PC-3 (cell line): ENCODE measurements around the gene PLEK2. TPM values are rescaled to one million over a fixed set of nuclear protein-coding genes. Genes with fewer than 3 reads are reported as not detected.

ENCODE experiments used
- ATAC-seq: fragments of 200-7000 bp; cut with Tn5 transposase; 2 replicates; pipeline ENCODE4 v1.9.1; 2020; ENCODE audit warnings: mild to moderate bottlenecking, moderate library complexity
- BruUV-seq: library from RNA; stranded (reverse); fragments of 400-500 nt; replicated peaks from 2 replicates; lab custom pipeline; 2021; lab: Mats Ljungman, UMichigan
- CTCF ChIA-PET: fragments of 300-600 bp; sonication (Branson Sonifier 250); formaldehyde crosslinking; loops from one replicate; lab custom pipeline; 2022; ENCODE audit warnings: antibody characterized with exemption; lab: Charles Lee
- POLR2A ChIA-PET: fragments of 300-600 bp; sonication (Branson Sonifier 250); formaldehyde crosslinking; loops from one replicate; lab custom pipeline; 2022; ENCODE audit warnings: antibody characterized with exemption; ENCODE audit not compliant: unreplicated experiment; lab: Charles Lee
- DNase-seq: peaks from one replicate; pipeline ENCODE4 v3.0.0-alpha.2; 2015
- H2AFZ ChIP-seq: fragments of 300-600 bp; sonication (generic); 2 replicates; pipeline ENCODE4 v1.6.0; 2016; ENCODE audit warnings: antibody characterized with exemption, low read length
- H3F3A ChIP-seq: fragments of 300-600 bp; sonication (generic); one replicate; pipeline ENCODE4 v1.6.0; 2017; ENCODE audit warnings: antibody characterized with exemption, low read length, control low read depth, mild to moderate bottlenecking; ENCODE audit not compliant: unreplicated experiment
- H3K27ac ChIP-seq: fragments of 300-600 bp; sonication (generic); 2 replicates; pipeline ENCODE4 v1.5.1; 2016; ENCODE audit warnings: mild to moderate bottlenecking, low read length
- H3K27me3 ChIP-seq: fragments of 300-600 bp; sonication (generic); 2 replicates; pipeline ENCODE4 v1.6.1; 2016; ENCODE audit warnings: low read length, mixed read lengths
- H3K36me3 ChIP-seq: fragments of 300-600 bp; sonication (generic); 2 replicates; pipeline ENCODE4 v1.6.1; 2016; ENCODE audit warnings: low read depth, mixed run types, low read length, mixed read lengths
- H3K4me1 ChIP-seq: fragments of 300-600 bp; sonication (generic); 2 replicates; pipeline ENCODE4 v1.5.1; 2016; ENCODE audit warnings: low read length; ENCODE audit not compliant: insufficient read depth
- H3K4me2 ChIP-seq: fragments of 300-600 bp; sonication (generic); 2 replicates; pipeline ENCODE4 v1.6.0; 2016; ENCODE audit warnings: low read length
- H3K4me3 ChIP-seq: fragments of 300-600 bp; sonication (generic); 2 replicates; pipeline ENCODE4 v1.5.1; 2016; ENCODE audit warnings: mild to moderate bottlenecking, low read length, mixed read lengths
- H3K79me2 ChIP-seq: fragments of 300-600 bp; sonication (generic); 2 replicates; pipeline ENCODE4 v1.6.1; 2017; ENCODE audit warnings: low read length, mixed read lengths
- H3K9ac ChIP-seq: fragments of 300-600 bp; sonication (generic); 2 replicates; pipeline ENCODE4 v1.6.0; 2016; ENCODE audit warnings: mild to moderate bottlenecking, low read length
- H3K9me2 ChIP-seq: fragments of 300-600 bp; sonication (generic); replicated peaks from 2 replicates; pipeline ENCODE4 v1.6.1; 2016; ENCODE audit warnings: mixed run types, low read length, mixed read lengths
- H3K9me3 ChIP-seq: fragments of 300-600 bp; sonication (generic); 2 replicates; pipeline ENCODE4 v1.6.1; 2016; ENCODE audit warnings: low read length, mixed read lengths
- H4K20me1 ChIP-seq: fragments of 300-600 bp; sonication (generic); 2 replicates; pipeline ENCODE4 v1.6.1; 2016; ENCODE audit warnings: low read length, mixed read lengths
- CTCF ChIP-seq: fragments of 300-600 bp; sonication (generic); conservative IDR thresholded peaks from 2 replicates; pipeline ENCODE4 v1.5.1; 2017; ENCODE audit warnings: antibody characterized with exemption, low read depth, mild to moderate bottlenecking, low read length
- EZH2 ChIP-seq: fragments of 300-600 bp; sonication (generic); IDR thresholded peaks from one replicate; pipeline ENCODE4 v1.6.1; 2017; ENCODE audit warnings: antibody characterized with exemption, mild to moderate bottlenecking, low read length; ENCODE audit not compliant: unreplicated experiment
- EZH2phosphoT487 ChIP-seq: fragments of 300-600 bp; sonication (generic); IDR thresholded peaks from 2 replicates; pipeline ENCODE4 v1.6.1; 2018; ENCODE audit warnings: mild to moderate bottlenecking, antibody characterized with exemption, low read length, borderline replicate concordance
- intact Hi-C: fragments of 100-400 bp; cut with micrococcal nuclease; formaldehyde crosslinking; loops from 2 replicates; pipeline ENCODE4 v1.9.0; 2023
- total RNA-seq: library from RNA; depleted of rRNA; stranded (reverse); fragments of >200 nt; gene quantifications from 2 replicates; pipeline ENCODE4 v1.2.3, GENCODE V29; 2014

The PLEK2 gene
- total RNA-seq, 1 experiment from 2014 or later = 48.0 TPM

- ChIA-PET CTCF (interaction anchor here (0.6 to 1.3 kb wide), 14 partner anchors 10 to 1451 kb away, joined by 3 to 7 read pairs (median 4); no protein-coding TSS in a partner anchor), POLR2A (interaction anchor here (0.6 to 0.9 kb wide), 8 partner anchors 8 to 790 kb away, joined by 3 to 6 read pairs (median 4); partner anchors contain the start of gene PIGH)
- peak; percentile 57 for DNase-seq
- H3K79me2 ChIP-seq = peaks cover 93% of the 10 kb centered on the region
- peaks cover 10% of the 10 kb centered on the region for H3K36me3 ChIP-seq
- no peaks in the 10 kb centered on the region for H3K27me3 ChIP-seq
- H3F3A ChIP-seq = no peaks in the 10 kb centered on the region
- peak overlapping the region; percentile 70 for H3K27ac ChIP-seq
- no peaks in the 10 kb centered on the region for H3K9me2 ChIP-seq
- no peaks in the 10 kb centered on the region for H3K9me3 ChIP-seq
- H3K4me3 ChIP-seq = peak overlapping the region; percentile 83
- TF ChIP-seq EZH2 (no peak), EZH2phosphoT487 (no peak), CTCF (no peak)
- H2AFZ ChIP-seq = peak overlapping the region; percentile 60
- H3K4me2 ChIP-seq = peak overlapping the region; percentile 88
- BruUV-seq = TSS peak; percentile 63
- intact Hi-C loops = loop anchor here (1.0 to 2.0 kb wide), 3 partner anchors 118 to 336 kb away; partner anchors contain the start of genes PALS1 and RDH11
- H3K9ac ChIP-seq = peak overlapping the region; percentile 91
- ATAC-seq = peak; percentile 23
- H3K4me1 ChIP-seq = peaks cover 40% of the 10 kb centered on the region
- H4K20me1 ChIP-seq = peaks cover 43% of the 10 kb centered on the region
Observed at GRCh38 chr14:67358924-67359774, 52.8 kb downstream of the PLEK2 start.

- Histone ChIP-seq H3K4me1 (peaks cover 38% of the 10 kb centered on the region), H4K20me1 (peaks cover 37% of the 10 kb centered on the region), H3K9me3 (no peaks in the 10 kb centered on the region), H3K27me3 (no peaks in the 10 kb centered on the region), H3K4me2 (peak overlapping the region; percentile 88), H3K36me3 (peaks cover 7% of the 10 kb centered on the region), H3K27ac (no peak overlapping the region), H3F3A (no peaks in the 10 kb centered on the region), H2AFZ (0 out of 2 replicates have a peak overlapping the region, but pooled peaks have one; percentile 8), H3K9me2 (no peaks in the 10 kb centered on the region), H3K9ac (peak overlapping the region; percentile 91), H3K79me2 (peaks cover 81% of the 10 kb centered on the region), H3K4me3 (peak overlapping the region; percentile 83)
- ATAC-seq (no peak), DNase-seq (peak; percentile 36)
- intact Hi-C loops = loop anchor here (2.0 kb wide), 1 partner anchor 191 kb away; no protein-coding TSS in a partner anchor
- TF ChIP-seq EZH2phosphoT487 (no peak), CTCF (no peak), EZH2 (no peak)
- no TSS peak for BruUV-seq
- POLR2A ChIA-PET = no interaction called here
- CTCF ChIA-PET = interaction anchor here (0.6 kb wide), 1 partner anchor 152 kb away, joined by 6 read pairs; no protein-coding TSS in a partner anchor
Observed at GRCh38 chr14:67357969-67358354, 54.0 kb downstream of the PLEK2 start.
